Neutrophil (primary cell): Measurements from ENCODE around the gene WNK2.

Experiments
- H3K27ac ChIP-seq: fragments of 200-600 bp; sonication (generic); 2 replicates; pipeline ENCODE4 v1.5.1; 2016; ENCODE audit warnings: mild to moderate bottlenecking, moderate library complexity
- H3K27me3 ChIP-seq: fragments of 200-600 bp; sonication (generic); 2 replicates; pipeline ENCODE4 v1.6.0; 2016; ENCODE audit warnings: mild to moderate bottlenecking
- H3K36me3 ChIP-seq: fragments of 200-600 bp; sonication (generic); 2 replicates; pipeline ENCODE4 v1.5.1; 2017
- H3K4me1 ChIP-seq, 2 experiments: fragments of 200-600 bp in 1 of 2; sonication (generic) in 1 of 2; 1 replicate in 1 of 2; 2 replicates in 1 of 2; pipeline versions ENCODE4 v1.5.1 to v1.6.1; 2013 to 2016; ENCODE audit warnings: low read depth in 1 of 2, low read length in 1 of 2, mild to moderate bottlenecking in 1 of 2, moderate library complexity in 1 of 2; ENCODE audit not compliant: control insufficient read depth in 1 of 2, insufficient read depth in 1 of 2
- H3K4me3 ChIP-seq, 2 experiments: fragments of 200-600 bp in 1 of 2; sonication (generic) in 1 of 2; 1 replicate in 1 of 2; 2 replicates in 1 of 2; pipeline ENCODE4 v1.5.1; 2013 to 2016; ENCODE audit warnings: low read depth in 1 of 2, low read length in 1 of 2, mild to moderate bottlenecking in 1 of 2, moderate library complexity in 1 of 2
- H3K9me3 ChIP-seq: fragments of 200-600 bp; sonication (generic); 2 replicates; pipeline ENCODE4 v1.5.1; 2016
- TF ChIP-seq, protein P1 (sequence below): fragments of 200-600 bp; sonication (generic); IDR thresholded peaks from 2 replicates; pipeline ENCODE4 v1.5.1; 2016; ENCODE audit warnings: antibody characterized with exemption

Gene WNK2

DNA sequence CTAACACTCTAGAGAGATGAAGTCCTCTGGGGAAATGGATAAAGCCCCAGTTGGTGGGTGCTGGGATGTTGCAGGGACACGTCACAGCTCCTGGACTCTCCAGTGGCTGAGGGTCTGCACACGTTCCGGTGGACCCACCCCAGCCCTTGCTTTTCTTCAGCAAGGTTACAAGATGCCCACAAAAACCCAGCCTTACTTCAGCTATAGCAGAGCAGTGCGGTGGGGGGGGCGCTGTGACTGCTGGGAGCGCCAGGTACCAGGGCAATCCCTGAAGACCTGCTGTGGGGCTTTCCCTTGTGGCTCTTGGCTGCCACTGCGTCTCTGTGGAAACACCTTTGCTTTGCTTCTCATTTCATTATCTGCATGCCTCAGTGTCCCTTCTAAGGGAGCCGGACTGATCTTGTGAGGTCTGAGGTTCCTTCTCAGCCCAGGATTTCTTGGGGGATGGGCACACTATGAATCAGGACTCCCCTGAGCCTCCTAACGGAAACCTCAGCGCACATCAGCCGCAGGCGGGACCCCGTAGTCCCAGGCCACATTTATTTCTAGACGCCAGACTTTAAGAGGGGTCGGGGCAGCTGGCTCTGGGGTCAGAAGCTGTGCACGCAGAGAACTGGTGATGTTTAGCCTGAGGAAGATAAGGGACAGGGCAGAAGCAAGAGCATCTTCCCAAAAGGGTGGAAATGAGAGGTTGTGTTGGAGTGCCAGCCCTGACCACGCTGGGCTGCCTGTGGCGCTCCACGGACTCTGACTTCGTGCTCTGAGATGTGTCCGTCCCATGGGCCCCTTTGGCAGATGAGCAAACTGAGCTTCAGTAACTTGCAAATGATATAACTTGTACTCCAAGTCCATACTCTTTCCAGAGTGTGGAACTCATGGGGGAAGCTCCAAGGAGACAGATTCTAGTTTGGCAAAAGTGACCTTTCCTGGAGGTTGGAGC, 106.8 kb downstream of the WNK2 start:
- H3K36me3 ChIP-seq, result no peaks in the 10 kb centered on the region
- TF ChIP-seq, protein P1, sequence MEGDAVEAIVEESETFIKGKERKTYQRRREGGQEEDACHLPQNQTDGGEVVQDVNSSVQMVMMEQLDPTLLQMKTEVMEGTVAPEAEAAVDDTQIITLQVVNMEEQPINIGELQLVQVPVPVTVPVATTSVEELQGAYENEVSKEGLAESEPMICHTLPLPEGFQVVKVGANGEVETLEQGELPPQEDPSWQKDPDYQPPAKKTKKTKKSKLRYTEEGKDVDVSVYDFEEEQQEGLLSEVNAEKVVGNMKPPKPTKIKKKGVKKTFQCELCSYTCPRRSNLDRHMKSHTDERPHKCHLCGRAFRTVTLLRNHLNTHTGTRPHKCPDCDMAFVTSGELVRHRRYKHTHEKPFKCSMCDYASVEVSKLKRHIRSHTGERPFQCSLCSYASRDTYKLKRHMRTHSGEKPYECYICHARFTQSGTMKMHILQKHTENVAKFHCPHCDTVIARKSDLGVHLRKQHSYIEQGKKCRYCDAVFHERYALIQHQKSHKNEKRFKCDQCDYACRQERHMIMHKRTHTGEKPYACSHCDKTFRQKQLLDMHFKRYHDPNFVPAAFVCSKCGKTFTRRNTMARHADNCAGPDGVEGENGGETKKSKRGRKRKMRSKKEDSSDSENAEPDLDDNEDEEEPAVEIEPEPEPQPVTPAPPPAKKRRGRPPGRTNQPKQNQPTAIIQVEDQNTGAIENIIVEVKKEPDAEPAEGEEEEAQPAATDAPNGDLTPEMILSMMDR, result no peak
- H3K4me1 ChIP-seq, result peaks cover 18 to 20% of the 10 kb centered on the region in 2 experiments
- H3K9me3 ChIP-seq, result no peaks in the 10 kb centered on the region
- H3K27ac ChIP-seq, result no peak overlapping the region
- no peak overlapping the region for H3K4me3 ChIP-seq
- H3K27me3 ChIP-seq, result peaks cover 19% of the 10 kb centered on the region

- H3K4me1 ChIP-seq, result peaks cover 21 to 27% of the 10 kb centered on the region in 2 experiments
- no peak overlapping the region for H3K4me3 ChIP-seq
- no peak overlapping the region for H3K27ac ChIP-seq
- H3K27me3 ChIP-seq, result peaks cover 12% of the 10 kb centered on the region
- H3K9me3 ChIP-seq, result no peaks in the 10 kb centered on the region
- H3K36me3 ChIP-seq, result no peaks in the 10 kb centered on the region
- TF ChIP-seq, protein P1, result no peak
Observed at GRCh38 chr9:93291536-93292287, 107.8 kb downstream of the WNK2 start.

- Histone ChIP-seq H3K4me1 (peaks cover 24 to 33% of the 10 kb centered on the region in 2 experiments), H3K27me3 (peaks cover 12% of the 10 kb centered on the region), H3K27ac (no peak overlapping the region), H3K9me3 (no peaks in the 10 kb centered on the region), H3K4me3 (no peak overlapping the region), H3K36me3 (no peaks in the 10 kb centered on the region)
- TF ChIP-seq, protein P1, result no peak
Observed at GRCh38 chr9:93292288-93292615, 108.3 kb downstream of the WNK2 start.

- Histone ChIP-seq H3K4me3 (no peak overlapping the region), H3K9me3 (no peaks in the 10 kb centered on the region), H3K27me3 (peaks cover 12% of the 10 kb centered on the region), H3K36me3 (no peaks in the 10 kb centered on the region), H3K4me1 (peaks cover 29 to 38% of the 10 kb centered on the region in 2 experiments), H3K27ac (no peak overlapping the region)
- TF ChIP-seq, protein P1, result no peak
Observed at GRCh38 chr9:93292664-93293328, 108.9 kb downstream of the WNK2 start.

GRCh38 chr9:93294011-93294410, 110.1 kb downstream of the WNK2 start:
- H3K27ac ChIP-seq, result peak overlapping the region; percentile 86
- peaks cover 41 to 50% of the 10 kb centered on the region in 2 experiments for H3K4me1 ChIP-seq
- no peaks in the 10 kb centered on the region for H3K36me3 ChIP-seq
- TF ChIP-seq, protein P1, result no peak
- H3K9me3 ChIP-seq, result no peaks in the 10 kb centered on the region
- H3K4me3 ChIP-seq, result no peak overlapping the region
- H3K27me3 ChIP-seq, result peaks cover 5% of the 10 kb centered on the region
